Measurements from ENCODE around the gene PIGB.

The PIGB gene

DNA sequence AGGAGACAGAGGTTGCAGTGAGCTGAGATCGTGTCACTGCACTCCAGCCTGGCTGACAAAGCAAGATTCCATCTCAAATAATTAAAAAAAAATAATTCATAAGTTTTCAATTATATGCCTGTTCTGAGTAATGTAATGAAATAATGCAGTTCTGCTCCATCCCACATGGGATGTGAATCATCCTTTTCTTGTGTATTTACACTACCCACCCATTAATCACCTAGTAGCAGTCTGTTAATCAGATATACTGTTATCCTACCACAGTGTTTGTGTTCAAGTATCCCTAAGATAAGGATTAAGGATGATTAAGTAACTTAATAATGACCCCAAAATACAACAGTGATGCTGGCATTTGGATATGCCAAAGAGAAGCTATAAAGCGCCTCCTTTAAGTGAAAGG lies 38.8 kb downstream of the PIGB start:
- H3K4me3 ChIP-seq (ENCODE audit: low read depth, low read length), result no peak overlapping the region
- no peak overlapping the region for H3K27ac ChIP-seq
- no peaks in the 10 kb centered on the region for H3K36me3 ChIP-seq
- DNase-seq, result no peak
- H3K27me3 ChIP-seq (ENCODE audit: insufficient read depth, low read depth, severe bottlenecking), result no peaks in the 10 kb centered on the region
- H3K9me3 ChIP-seq (ENCODE audit: severe bottlenecking), result no peaks in the 10 kb centered on the region
- TF ChIP-seq, protein P1, sequence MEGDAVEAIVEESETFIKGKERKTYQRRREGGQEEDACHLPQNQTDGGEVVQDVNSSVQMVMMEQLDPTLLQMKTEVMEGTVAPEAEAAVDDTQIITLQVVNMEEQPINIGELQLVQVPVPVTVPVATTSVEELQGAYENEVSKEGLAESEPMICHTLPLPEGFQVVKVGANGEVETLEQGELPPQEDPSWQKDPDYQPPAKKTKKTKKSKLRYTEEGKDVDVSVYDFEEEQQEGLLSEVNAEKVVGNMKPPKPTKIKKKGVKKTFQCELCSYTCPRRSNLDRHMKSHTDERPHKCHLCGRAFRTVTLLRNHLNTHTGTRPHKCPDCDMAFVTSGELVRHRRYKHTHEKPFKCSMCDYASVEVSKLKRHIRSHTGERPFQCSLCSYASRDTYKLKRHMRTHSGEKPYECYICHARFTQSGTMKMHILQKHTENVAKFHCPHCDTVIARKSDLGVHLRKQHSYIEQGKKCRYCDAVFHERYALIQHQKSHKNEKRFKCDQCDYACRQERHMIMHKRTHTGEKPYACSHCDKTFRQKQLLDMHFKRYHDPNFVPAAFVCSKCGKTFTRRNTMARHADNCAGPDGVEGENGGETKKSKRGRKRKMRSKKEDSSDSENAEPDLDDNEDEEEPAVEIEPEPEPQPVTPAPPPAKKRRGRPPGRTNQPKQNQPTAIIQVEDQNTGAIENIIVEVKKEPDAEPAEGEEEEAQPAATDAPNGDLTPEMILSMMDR (IDR thresholded peaks at IDR 0.05; ENCODE audit: low read depth, low read length), result no peak

DNA sequence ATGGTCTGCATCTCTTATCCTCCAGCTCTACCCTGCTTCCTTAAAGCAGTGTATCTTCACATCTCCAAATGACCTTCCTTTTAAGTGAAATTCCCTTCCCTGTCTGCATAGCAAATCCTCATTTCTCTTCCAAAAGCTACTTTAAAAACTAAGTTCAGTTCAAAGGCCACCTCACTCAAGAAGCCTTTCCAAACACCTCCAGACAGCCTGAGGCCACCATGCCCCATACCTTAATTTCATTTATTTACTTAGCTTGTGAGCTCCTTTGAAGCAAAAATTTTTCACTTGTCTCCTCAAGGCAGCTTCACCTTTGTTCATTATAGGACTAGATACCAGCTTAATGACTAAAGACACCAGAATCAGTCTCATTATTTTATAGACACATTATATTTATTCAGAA lies 39.4 kb downstream of the PIGB start:
- Histone ChIP-seq H3K27me3 (ENCODE audit: insufficient read depth, low read depth, severe bottlenecking) (no peaks in the 10 kb centered on the region), H3K27ac (no peak overlapping the region), H3K9me3 (ENCODE audit: severe bottlenecking) (no peaks in the 10 kb centered on the region), H3K36me3 (no peaks in the 10 kb centered on the region), H3K4me3 (ENCODE audit: low read depth, low read length) (no peak overlapping the region)
- DNase-seq, result no peak
- TF ChIP-seq, protein P1 (IDR thresholded peaks at IDR 0.05; ENCODE audit: low read depth, low read length), result no peak

DNA sequence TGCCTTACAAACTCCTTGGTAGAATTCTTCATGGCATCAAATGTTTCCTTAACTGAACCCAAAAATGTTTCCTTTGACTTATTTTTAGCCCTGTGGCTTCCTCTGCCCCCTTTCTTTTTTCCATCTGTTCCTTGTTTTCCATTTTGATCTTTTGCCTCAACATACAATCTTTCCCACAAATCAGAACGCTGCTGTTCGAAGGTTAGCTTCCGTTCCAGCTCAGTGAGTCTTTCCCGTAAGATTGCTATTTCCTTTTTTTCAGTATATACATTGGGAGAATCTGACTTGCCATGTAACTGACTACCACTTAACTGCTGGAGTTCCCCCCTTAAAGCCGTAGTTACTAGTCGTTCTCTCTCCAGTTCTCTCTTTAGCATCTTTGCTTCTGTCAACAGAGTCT lies 41.2 kb downstream of the PIGB start:
- TF ChIP-seq, protein P1 (IDR thresholded peaks at IDR 0.05; ENCODE audit: low read depth, low read length), result no peak
- H3K36me3 ChIP-seq, result no peaks in the 10 kb centered on the region
- no peaks in the 10 kb centered on the region for H3K9me3 ChIP-seq (ENCODE audit: severe bottlenecking)
- DNase-seq, result no peak
- no peak overlapping the region for H3K4me3 ChIP-seq (ENCODE audit: low read depth, low read length)
- no peaks in the 10 kb centered on the region for H3K27me3 ChIP-seq (ENCODE audit: insufficient read depth, low read depth, severe bottlenecking)
- H3K27ac ChIP-seq, result no peak overlapping the region

DNA sequence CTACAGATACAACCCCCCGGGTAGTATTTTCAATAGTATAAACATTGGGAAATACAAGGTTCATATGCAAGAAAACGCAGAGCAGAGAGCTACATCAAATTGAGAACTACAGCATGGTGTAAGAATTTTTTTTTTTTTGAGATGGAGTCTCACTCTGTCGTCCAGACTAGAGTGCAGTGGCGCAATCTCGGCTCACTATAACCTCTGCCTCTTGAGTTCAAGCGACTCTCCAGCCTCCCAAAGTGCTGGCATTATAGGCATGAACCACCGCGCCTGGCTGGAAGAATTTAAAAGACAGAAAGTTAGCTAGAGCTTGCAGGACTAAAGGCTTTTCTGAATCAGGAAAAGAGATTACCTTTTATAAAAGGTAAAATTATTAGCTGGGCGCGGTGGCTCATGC lies 42.0 kb downstream of the PIGB start:
- TF ChIP-seq, protein P1 (IDR thresholded peaks at IDR 0.05; ENCODE audit: low read depth, low read length), result no peak

DNA sequence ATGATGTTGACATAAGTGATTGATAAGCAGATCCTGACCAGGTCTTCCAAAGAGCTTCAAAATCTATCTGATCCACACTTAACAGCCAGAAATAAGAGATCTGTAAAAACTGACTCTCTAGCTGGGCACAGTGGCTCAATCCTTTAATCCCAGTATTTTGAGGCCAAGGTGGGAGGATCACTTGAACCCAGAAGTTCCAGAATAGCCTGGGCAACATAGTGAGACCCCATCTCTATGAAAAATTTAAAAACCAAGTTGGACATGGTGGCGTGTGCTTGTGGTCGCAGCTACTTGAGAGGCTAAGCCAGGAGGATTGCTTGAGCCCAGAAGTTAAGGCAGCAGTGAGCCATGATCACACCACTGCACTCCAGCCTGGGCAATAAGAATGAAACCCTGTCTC lies 43.6 kb downstream of the PIGB start:
- TF ChIP-seq, protein P1 (IDR thresholded peaks at IDR 0.05; ENCODE audit: low read depth, low read length), result no peak
- no peaks in the 10 kb centered on the region for H3K36me3 ChIP-seq
- no peak overlapping the region for H3K4me3 ChIP-seq (ENCODE audit: low read depth, low read length)
- no peak for DNase-seq
- no peak overlapping the region for H3K27ac ChIP-seq
- no peaks in the 10 kb centered on the region for H3K27me3 ChIP-seq (ENCODE audit: insufficient read depth, low read depth, severe bottlenecking)
- no peaks in the 10 kb centered on the region for H3K9me3 ChIP-seq (ENCODE audit: severe bottlenecking)

More for the DNA sequence above, 42.0 kb downstream of the PIGB start:
- Histone ChIP-seq H3K9me3 (ENCODE audit: severe bottlenecking) (no peaks in the 10 kb centered on the region), H3K4me3 (ENCODE audit: low read depth, low read length) (no peak overlapping the region), H3K27ac (no peak overlapping the region), H3K27me3 (ENCODE audit: insufficient read depth, low read depth, severe bottlenecking) (no peaks in the 10 kb centered on the region), H3K36me3 (no peaks in the 10 kb centered on the region)
- DNase-seq, result no peak

DNA sequence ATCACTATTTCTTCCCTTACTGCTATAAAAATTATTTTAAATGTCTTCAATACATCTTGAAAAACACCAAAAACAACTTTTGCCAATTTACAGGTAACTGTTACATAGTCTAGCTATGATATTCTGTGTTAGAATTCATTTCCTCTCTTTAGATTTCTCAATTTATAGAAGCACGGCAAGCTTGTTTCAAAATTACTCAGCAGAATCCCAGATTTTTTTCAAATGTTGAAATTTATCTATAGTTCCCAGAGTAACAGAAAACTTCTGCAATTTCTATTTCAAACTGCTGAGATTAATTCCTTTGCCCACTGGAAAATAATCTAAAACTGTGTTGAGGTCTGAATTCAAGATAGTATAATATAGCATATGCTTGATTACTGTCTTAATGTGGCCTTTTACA lies 48.0 kb downstream of the PIGB start:
- no peak for DNase-seq
- TF ChIP-seq, protein P1 (IDR thresholded peaks at IDR 0.05; ENCODE audit: low read depth, low read length), result no peak
- Histone ChIP-seq H3K4me3 (ENCODE audit: low read depth, low read length) (no peak overlapping the region), H3K27ac (no peak overlapping the region), H3K9me3 (ENCODE audit: severe bottlenecking) (no peaks in the 10 kb centered on the region), H3K36me3 (peaks cover 6% of the 10 kb centered on the region), H3K27me3 (ENCODE audit: insufficient read depth, low read depth, severe bottlenecking) (no peaks in the 10 kb centered on the region)

All from WERI-Rb-1 (cell line).